GM23338 (cell line): ENCODE data around the gene SSR4. TPM values are rescaled to one million over a fixed set of nuclear protein-coding genes. Genes with fewer than 3 reads are reported as not detected.

Experiments used
- ATAC-seq: fragments of 200-7000 bp; cut with Tn5 transposase; 3 replicates; pipeline ENCODE4 v1.9.1; 2020
- DNase-seq: peaks from one replicate; pipeline ENCODE4 v3.0.0-alpha.2; 2015; ENCODE audit warnings: low spot score
- H2AFZ ChIP-seq: fragments of 200-600 bp; sonication (generic); 2 replicates; pipeline ENCODE4 v1.8.0; 2016; ENCODE audit warnings: antibody characterized with exemption, mild to moderate bottlenecking, moderate library complexity
- H3F3A ChIP-seq: fragments of 200-600 bp; sonication (generic); replicated peaks from 2 replicates; pipeline ENCODE4 v1.8.0; 2017; ENCODE audit warnings: antibody characterized with exemption, mixed run types, low read depth
- H3K27ac ChIP-seq: fragments of 200-600 bp; sonication (generic); 2 replicates; pipeline ENCODE4 v1.6.1; 2016; ENCODE audit warnings: low read depth
- H3K27me3 ChIP-seq: fragments of 200-600 bp; sonication (generic); 2 replicates; pipeline ENCODE4 v1.8.0; 2016; ENCODE audit warnings: mild to moderate bottlenecking, mixed run types, moderate library complexity; ENCODE audit not compliant: insufficient read depth
- H3K36me3 ChIP-seq: fragments of 200-600 bp; sonication (generic); 2 replicates; pipeline ENCODE4 v1.8.0; 2016; ENCODE audit warnings: mild to moderate bottlenecking; ENCODE audit not compliant: insufficient read depth
- H3K4me1 ChIP-seq: fragments of 200-600 bp; sonication (generic); 2 replicates; pipeline ENCODE4 v1.8.0; 2016; ENCODE audit warnings: mild to moderate bottlenecking, moderate library complexity; ENCODE audit not compliant: insufficient read depth
- H3K4me2 ChIP-seq: fragments of 200-600 bp; sonication (generic); 2 replicates; pipeline ENCODE4 v1.7.1; 2017; ENCODE audit warnings: mixed run types
- H3K4me3 ChIP-seq: fragments of 200-600 bp; sonication (generic); 2 replicates; pipeline ENCODE4 v1.6.1; 2016; ENCODE audit warnings: mixed run types
- H3K79me2 ChIP-seq: fragments of 200-600 bp; sonication (generic); replicated peaks from 2 replicates; pipeline ENCODE4 v1.8.0; 2017; ENCODE audit warnings: mild to moderate bottlenecking; ENCODE audit not compliant: insufficient read depth
- H3K9me2 ChIP-seq: fragments of 200-600 bp; sonication (generic); 2 replicates; pipeline ENCODE4 v1.8.0; 2017; ENCODE audit not compliant: insufficient read depth
- H4K20me1 ChIP-seq: fragments of 200-600 bp; sonication (generic); replicated peaks from 2 replicates; pipeline ENCODE4 v1.8.0; 2017; ENCODE audit warnings: mild to moderate bottlenecking; ENCODE audit not compliant: insufficient read depth
- H3K27ac Mint-ChIP-seq: 2 replicates; pipeline ENCODE4 v1.8.0; 2020; ENCODE audit warnings: inconsistent platforms, mild to moderate bottlenecking, moderate library complexity, mixed read lengths
- H3K27me3 Mint-ChIP-seq: 3 replicates; pipeline ENCODE4 v1.8.0; 2022; ENCODE audit warnings: low read depth, mild to moderate bottlenecking, moderate library complexity, mixed read lengths, inconsistent platforms; ENCODE audit not compliant: insufficient read depth, poor library complexity
- H3K36me3 Mint-ChIP-seq: 3 replicates; pipeline ENCODE4 v1.8.0; 2021; ENCODE audit warnings: low read depth, mild to moderate bottlenecking, inconsistent platforms, moderate library complexity, mixed read lengths
- H3K4me1 Mint-ChIP-seq: 3 replicates; pipeline ENCODE4 v1.8.0; 2020; ENCODE audit warnings: mild to moderate bottlenecking, inconsistent platforms, mixed read lengths
- H3K4me3 Mint-ChIP-seq: 3 replicates; pipeline ENCODE4 v1.8.0; 2021; ENCODE audit warnings: moderate library complexity, mild to moderate bottlenecking, inconsistent platforms, mixed read lengths
- H3K9me3 Mint-ChIP-seq: 3 replicates; pipeline ENCODE4 v1.8.0; 2020; ENCODE audit warnings: moderate library complexity, mild to moderate bottlenecking, inconsistent platforms, mixed read lengths
- EZH2 ChIP-seq: fragments of 200-600 bp; sonication (generic); IDR thresholded peaks from one replicate; pipeline ENCODE4 v1.8.0; 2017; ENCODE audit warnings: antibody characterized with exemption, mild to moderate bottlenecking, low read depth; ENCODE audit not compliant: unreplicated experiment
- POLR2AphosphoS5 ChIP-seq: IDR thresholded peaks from 2 replicates; pipeline ENCODE4 v1.6.1; 2016; ENCODE audit warnings: antibody characterized with exemption, low read depth
- polyA plus RNA-seq: library from polyadenylated mRNA; unstranded; fragments of >200 nt; fragmentation: Nextera tagmentation; extraction: Ambion mirVana; gene quantifications from 2 replicates; pipeline ENCODE4 v1.2.1, GENCODE V29; 2016
- total RNA-seq: library from RNA; depleted of rRNA; stranded (reverse); fragments of >200 nt; shearing (Covaris generic); gene quantifications from 2 replicates; pipeline ENCODE4 v1.2.3, GENCODE V29; 2014
- TF ChIP-seq, protein P1 (sequence below): IDR thresholded peaks from one replicate; pipeline ENCODE4 v1.6.1; 2018; ENCODE audit warnings: antibody characterized with exemption; ENCODE audit not compliant: unreplicated experiment
- TF ChIP-seq, protein P2 (sequence below): fragments of 250-450 bp; sonication (Bioruptor Pico); IDR thresholded peaks from 2 replicates; pipeline ENCODE4 v1.5.0; 2020; ENCODE audit warnings: mild to moderate bottlenecking, moderate library complexity
- TF ChIP-seq, protein P3 (sequence below), 2 experiments: fragments of 200-600 bp in 1 of 2; sonication (generic) in 1 of 2; conservative IDR thresholded peaks; 2 replicates each; pipeline versions ENCODE4 v1.5.1 to v1.6.1; 2016 to 2017; ENCODE audit warnings: antibody characterized with exemption in 2 of 2, low read depth in 2 of 2, mild to moderate bottlenecking in 2 of 2, moderate library complexity in 1 of 2

SSR4 gene
- total and polyA plus RNA-seq, 2 experiments from 2014 or later, result 107 to 352 TPM

DNA sequence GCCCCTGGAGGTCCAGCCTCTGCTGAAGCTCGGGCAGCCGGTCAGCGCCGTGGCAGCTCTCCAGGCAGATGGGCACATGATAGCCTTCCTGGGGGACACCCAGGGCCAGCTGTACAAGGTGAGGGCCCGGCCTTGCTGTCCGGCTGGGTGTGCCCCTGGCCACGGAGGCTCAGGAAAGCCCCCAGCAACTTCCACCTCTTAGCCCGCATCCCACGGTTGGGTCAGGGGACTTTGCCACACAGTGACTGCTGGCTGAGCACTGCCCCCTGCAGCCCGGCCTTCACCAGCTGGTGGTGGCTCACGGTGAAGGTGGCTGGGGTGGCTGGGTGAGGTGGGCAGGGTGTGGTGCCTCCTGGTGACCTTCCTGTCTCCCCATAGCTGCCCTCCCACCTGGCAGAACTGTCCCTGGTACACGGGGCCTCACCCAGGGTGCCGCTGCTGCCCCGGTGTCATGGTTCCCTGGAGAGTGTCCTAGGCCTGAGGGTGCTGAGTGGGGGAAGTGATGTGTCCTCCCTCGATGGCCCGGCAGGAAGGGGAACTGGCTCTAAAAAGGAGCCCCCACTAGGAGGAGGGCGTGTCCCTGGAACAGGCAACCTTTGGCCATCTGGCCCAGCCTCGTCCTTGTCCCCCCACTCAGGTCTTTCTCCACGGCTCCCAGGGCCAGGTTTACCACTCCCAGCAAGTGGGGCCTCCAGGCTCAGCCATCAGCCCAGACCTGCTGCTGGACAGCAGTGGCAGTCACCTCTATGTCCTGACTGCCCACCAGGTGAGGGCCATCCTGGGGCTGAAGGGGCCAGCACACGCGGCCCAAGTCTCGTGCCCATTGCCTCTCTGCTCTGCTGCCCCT lies 25.9 kb upstream of the SSR4 start:
- ATAC-seq (no peak; the same call in 2 of the 3 replicates), DNase-seq (no peak)
- H3K4me2 ChIP-seq, result no peak overlapping the region
- no peak overlapping the region for H2AFZ ChIP-seq
- Mint-ChIP-seq H3K27me3 (peaks cover 7% of the 10 kb centered on the region), H3K9me3 (no peaks in the 10 kb centered on the region), H3K27ac (no peak overlapping the region), H3K4me1 (peaks cover 5% of the 10 kb centered on the region; the same call in 2 of the 3 replicates), H3K4me3 (no peak overlapping the region), H3K36me3 (no peaks in the 10 kb centered on the region)
- H3F3A ChIP-seq, result no peaks in the 10 kb centered on the region
- no peaks in the 10 kb centered on the region for H3K9me2 ChIP-seq
- no peak overlapping the region for H3K4me3 ChIP-seq
- no peak overlapping the region for H3K27ac ChIP-seq
- no peaks in the 10 kb centered on the region for H3K27me3 ChIP-seq
- TF ChIP-seq POLR2AphosphoS5, result no peak
- TF ChIP-seq, protein P1, sequence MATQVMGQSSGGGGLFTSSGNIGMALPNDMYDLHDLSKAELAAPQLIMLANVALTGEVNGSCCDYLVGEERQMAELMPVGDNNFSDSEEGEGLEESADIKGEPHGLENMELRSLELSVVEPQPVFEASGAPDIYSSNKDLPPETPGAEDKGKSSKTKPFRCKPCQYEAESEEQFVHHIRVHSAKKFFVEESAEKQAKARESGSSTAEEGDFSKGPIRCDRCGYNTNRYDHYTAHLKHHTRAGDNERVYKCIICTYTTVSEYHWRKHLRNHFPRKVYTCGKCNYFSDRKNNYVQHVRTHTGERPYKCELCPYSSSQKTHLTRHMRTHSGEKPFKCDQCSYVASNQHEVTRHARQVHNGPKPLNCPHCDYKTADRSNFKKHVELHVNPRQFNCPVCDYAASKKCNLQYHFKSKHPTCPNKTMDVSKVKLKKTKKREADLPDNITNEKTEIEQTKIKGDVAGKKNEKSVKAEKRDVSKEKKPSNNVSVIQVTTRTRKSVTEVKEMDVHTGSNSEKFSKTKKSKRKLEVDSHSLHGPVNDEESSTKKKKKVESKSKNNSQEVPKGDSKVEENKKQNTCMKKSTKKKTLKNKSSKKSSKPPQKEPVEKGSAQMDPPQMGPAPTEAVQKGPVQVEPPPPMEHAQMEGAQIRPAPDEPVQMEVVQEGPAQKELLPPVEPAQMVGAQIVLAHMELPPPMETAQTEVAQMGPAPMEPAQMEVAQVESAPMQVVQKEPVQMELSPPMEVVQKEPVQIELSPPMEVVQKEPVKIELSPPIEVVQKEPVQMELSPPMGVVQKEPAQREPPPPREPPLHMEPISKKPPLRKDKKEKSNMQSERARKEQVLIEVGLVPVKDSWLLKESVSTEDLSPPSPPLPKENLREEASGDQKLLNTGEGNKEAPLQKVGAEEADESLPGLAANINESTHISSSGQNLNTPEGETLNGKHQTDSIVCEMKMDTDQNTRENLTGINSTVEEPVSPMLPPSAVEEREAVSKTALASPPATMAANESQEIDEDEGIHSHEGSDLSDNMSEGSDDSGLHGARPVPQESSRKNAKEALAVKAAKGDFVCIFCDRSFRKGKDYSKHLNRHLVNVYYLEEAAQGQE, result no peak
- TF ChIP-seq, protein P2, sequence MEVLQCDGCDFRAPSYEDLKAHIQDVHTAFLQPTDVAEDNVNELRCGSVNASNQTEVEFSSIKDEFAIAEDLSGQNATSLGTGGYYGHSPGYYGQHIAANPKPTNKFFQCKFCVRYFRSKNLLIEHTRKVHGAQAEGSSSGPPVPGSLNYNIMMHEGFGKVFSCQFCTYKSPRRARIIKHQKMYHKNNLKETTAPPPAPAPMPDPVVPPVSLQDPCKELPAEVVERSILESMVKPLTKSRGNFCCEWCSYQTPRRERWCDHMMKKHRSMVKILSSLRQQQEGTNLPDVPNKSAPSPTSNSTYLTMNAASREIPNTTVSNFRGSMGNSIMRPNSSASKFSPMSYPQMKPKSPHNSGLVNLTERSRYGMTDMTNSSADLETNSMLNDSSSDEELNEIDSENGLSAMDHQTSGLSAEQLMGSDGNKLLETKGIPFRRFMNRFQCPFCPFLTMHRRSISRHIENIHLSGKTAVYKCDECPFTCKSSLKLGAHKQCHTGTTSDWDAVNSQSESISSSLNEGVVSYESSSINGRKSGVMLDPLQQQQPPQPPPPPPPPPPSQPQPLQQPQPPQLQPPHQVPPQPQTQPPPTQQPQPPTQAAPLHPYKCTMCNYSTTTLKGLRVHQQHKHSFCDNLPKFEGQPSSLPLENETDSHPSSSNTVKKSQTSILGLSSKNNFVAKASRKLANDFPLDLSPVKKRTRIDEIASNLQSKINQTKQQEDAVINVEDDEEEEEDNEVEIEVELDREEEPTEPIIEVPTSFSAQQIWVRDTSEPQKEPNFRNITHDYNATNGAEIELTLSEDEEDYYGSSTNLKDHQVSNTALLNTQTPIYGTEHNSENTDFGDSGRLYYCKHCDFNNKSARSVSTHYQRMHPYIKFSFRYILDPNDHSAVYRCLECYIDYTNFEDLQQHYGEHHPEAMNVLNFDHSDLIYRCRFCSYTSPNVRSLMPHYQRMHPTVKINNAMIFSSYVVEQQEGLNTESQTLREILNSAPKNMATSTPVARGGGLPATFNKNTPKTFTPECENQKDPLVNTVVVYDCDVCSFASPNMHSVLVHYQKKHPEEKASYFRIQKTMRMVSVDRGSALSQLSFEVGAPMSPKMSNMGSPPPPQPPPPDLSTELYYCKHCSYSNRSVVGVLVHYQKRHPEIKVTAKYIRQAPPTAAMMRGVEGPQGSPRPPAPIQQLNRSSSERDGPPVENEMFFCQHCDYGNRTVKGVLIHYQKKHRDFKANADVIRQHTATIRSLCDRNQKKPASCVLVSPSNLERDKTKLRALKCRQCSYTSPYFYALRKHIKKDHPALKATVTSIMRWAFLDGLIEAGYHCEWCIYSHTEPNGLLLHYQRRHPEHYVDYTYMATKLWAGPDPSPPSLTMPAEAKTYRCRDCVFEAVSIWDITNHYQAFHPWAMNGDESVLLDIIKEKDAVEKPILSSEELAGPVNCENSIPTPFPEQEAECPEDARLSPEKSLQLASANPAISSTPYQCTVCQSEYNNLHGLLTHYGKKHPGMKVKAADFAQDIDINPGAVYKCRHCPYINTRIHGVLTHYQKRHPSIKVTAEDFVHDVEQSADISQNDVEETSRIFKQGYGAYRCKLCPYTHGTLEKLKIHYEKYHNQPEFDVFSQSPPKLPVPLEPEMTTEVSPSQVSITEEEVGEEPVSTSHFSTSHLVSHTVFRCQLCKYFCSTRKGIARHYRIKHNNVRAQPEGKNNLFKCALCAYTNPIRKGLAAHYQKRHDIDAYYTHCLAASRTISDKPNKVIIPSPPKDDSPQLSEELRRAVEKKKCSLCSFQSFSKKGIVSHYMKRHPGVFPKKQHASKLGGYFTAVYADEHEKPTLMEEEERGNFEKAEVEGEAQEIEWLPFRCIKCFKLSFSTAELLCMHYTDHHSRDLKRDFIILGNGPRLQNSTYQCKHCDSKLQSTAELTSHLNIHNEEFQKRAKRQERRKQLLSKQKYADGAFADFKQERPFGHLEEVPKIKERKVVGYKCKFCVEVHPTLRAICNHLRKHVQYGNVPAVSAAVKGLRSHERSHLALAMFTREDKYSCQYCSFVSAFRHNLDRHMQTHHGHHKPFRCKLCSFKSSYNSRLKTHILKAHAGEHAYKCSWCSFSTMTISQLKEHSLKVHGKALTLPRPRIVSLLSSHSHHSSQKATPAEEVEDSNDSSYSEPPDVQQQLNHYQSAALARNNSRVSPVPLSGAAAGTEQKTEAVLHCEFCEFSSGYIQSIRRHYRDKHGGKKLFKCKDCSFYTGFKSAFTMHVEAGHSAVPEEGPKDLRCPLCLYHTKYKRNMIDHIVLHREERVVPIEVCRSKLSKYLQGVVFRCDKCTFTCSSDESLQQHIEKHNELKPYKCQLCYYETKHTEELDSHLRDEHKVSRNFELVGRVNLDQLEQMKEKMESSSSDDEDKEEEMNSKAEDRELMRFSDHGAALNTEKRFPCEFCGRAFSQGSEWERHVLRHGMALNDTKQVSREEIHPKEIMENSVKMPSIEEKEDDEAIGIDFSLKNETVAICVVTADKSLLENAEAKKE (CRISPR knock-in tag), result no peak
- TF ChIP-seq EZH2, result no peak
- TF ChIP-seq, protein P3, sequence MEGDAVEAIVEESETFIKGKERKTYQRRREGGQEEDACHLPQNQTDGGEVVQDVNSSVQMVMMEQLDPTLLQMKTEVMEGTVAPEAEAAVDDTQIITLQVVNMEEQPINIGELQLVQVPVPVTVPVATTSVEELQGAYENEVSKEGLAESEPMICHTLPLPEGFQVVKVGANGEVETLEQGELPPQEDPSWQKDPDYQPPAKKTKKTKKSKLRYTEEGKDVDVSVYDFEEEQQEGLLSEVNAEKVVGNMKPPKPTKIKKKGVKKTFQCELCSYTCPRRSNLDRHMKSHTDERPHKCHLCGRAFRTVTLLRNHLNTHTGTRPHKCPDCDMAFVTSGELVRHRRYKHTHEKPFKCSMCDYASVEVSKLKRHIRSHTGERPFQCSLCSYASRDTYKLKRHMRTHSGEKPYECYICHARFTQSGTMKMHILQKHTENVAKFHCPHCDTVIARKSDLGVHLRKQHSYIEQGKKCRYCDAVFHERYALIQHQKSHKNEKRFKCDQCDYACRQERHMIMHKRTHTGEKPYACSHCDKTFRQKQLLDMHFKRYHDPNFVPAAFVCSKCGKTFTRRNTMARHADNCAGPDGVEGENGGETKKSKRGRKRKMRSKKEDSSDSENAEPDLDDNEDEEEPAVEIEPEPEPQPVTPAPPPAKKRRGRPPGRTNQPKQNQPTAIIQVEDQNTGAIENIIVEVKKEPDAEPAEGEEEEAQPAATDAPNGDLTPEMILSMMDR (conservative IDR thresholded peaks at IDR 0.05; ENCODE audit: low read depth in 2 of 2), result peak in 1 of 2 experiments; percentile 44; a peak in 2 of 4 replicates
- no peaks in the 10 kb centered on the region for H3K36me3 ChIP-seq
- H3K79me2 ChIP-seq, result no peaks in the 10 kb centered on the region
- H3K4me1 ChIP-seq, result no peaks in the 10 kb centered on the region
- no peaks in the 10 kb centered on the region for H4K20me1 ChIP-seq
